ENCODE measurements around the gene SOWAHA. TPM values are rescaled to one million over a fixed set of nuclear protein-coding genes. Genes with fewer than 3 reads are reported as not detected.

The SOWAHA gene
- total RNA-seq, 1 experiment from 2014 or later, result 0.20 TPM

- Histone ChIP-seq H2BK120ac (ENCODE audit: low read depth, low read length, poor library complexity, severe bottlenecking) (no peak overlapping the region), H3K79me2 (ENCODE audit: insufficient read depth, low read length) (peaks cover 2% of the 10 kb centered on the region; the same call in 1 of the 2 replicates), H2BK15ac (ENCODE audit: low read depth, low read length) (no peak overlapping the region), H3K14ac (ENCODE audit: insufficient read depth, low read length) (no peak overlapping the region; the same call in 1 of the 2 replicates), H3K18ac (ENCODE audit: insufficient read length, low read depth, low read length) (no peak overlapping the region), H2AK5ac (ENCODE audit: insufficient read length, low read length) (no peak overlapping the region), H3K27me3 (ENCODE audit: insufficient read depth, low read length) (peaks cover 11% of the 10 kb centered on the region; the same call in 1 of the 2 replicates), H3K56ac (ENCODE audit: insufficient read length, low read depth, low read length) (no peak overlapping the region), H4K91ac (ENCODE audit: insufficient read length, low read depth, low read length) (no peak overlapping the region), H3K4me2 (ENCODE audit: insufficient read depth, insufficient read length, low read length) (no peak overlapping the region), H4K5ac (ENCODE audit: insufficient read length, low read depth, low read length) (no peak overlapping the region), H3T11ph (ENCODE audit: low read length) (no peak overlapping the region), H4K8ac (replicated peaks; ENCODE audit: insufficient read length, low read depth, low read length) (no peak overlapping the region), H3K9me3 (ENCODE audit: control insufficient read depth, low read depth, low read length) (no peaks in the 10 kb centered on the region), H3K27ac (ENCODE audit: insufficient read length, low read depth, low read length) (no peak overlapping the region), H2BK20ac (ENCODE audit: low read depth, low read length, poor library complexity, severe bottlenecking) (no peak overlapping the region), H2AFZ (ENCODE audit: low read length) (no peak overlapping the region), H2BK12ac (ENCODE audit: insufficient read length, low read depth, low read length) (no peak overlapping the region), H3K23me2 (ENCODE audit: insufficient read length, low read depth, low read length, poor library complexity, severe bottlenecking) (peaks cover 13% of the 10 kb centered on the region), H3K4ac (ENCODE audit: low read depth, low read length) (no peak overlapping the region), H3K79me1 (ENCODE audit: insufficient read depth, low read depth, low read length, poor library complexity, severe bottlenecking) (peaks cover 2% of the 10 kb centered on the region), H3K4me1 (ENCODE audit: insufficient read depth, low read length) (peaks cover 10% of the 10 kb centered on the region; the same call in 1 of the 2 replicates), H3K23ac (ENCODE audit: insufficient read length, low read depth, low read length) (no peak overlapping the region), H3K9ac (ENCODE audit: extremely low read depth, insufficient read length, low read length) (no peak overlapping the region), H2BK5ac (ENCODE audit: insufficient read length, low read length) (no peak overlapping the region), H4K20me1 (ENCODE audit: control insufficient read depth, insufficient read depth, insufficient read length) (no peaks in the 10 kb centered on the region)
- no peaks in the 10 kb centered on the region for H3K36me3 Mint-ChIP-seq (ENCODE audit: insufficient read depth in 1 of 3, low read depth in 3 of 3)
- H3K4me3 Mint-ChIP-seq, result no peak overlapping the region
- no CpG with 5 or more reads among the region's 12 CpGs for WGBS (ENCODE audit: extremely low coverage, insufficient read length, low lambda C conversion rate)
- peak overlapping the region in 1 of 3 experiments; percentile 27; a peak in 1 of 7 replicates for H3K27ac Mint-ChIP-seq
- no peaks in the 10 kb centered on the region; a peak in 1 of 5 replicates for H3K9me3 Mint-ChIP-seq
- DNase-seq, result no peak
- H3K27me3 Mint-ChIP-seq (ENCODE audit: low read depth), result peaks cover 54% of the 10 kb centered on the region
- TF ChIP-seq, protein P1, sequence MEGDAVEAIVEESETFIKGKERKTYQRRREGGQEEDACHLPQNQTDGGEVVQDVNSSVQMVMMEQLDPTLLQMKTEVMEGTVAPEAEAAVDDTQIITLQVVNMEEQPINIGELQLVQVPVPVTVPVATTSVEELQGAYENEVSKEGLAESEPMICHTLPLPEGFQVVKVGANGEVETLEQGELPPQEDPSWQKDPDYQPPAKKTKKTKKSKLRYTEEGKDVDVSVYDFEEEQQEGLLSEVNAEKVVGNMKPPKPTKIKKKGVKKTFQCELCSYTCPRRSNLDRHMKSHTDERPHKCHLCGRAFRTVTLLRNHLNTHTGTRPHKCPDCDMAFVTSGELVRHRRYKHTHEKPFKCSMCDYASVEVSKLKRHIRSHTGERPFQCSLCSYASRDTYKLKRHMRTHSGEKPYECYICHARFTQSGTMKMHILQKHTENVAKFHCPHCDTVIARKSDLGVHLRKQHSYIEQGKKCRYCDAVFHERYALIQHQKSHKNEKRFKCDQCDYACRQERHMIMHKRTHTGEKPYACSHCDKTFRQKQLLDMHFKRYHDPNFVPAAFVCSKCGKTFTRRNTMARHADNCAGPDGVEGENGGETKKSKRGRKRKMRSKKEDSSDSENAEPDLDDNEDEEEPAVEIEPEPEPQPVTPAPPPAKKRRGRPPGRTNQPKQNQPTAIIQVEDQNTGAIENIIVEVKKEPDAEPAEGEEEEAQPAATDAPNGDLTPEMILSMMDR (conservative IDR thresholded peaks at IDR 0.05), result no peak
- peaks cover 32 to 39% of the 10 kb centered on the region in 2 experiments for H3K4me1 Mint-ChIP-seq
These were observed 39.3 kb upstream of the SOWAHA start for GRCh38 chr5:132773601-132774355.
